ENCODE data around the gene EXD3. TPM values are rescaled to one million over a fixed set of nuclear protein-coding genes. Genes with fewer than 3 reads are reported as not detected.

The EXD3 gene
- total and polyA plus RNA-seq, 8 donors: 8.1 to 57.3 (median 13.6) TPM

DNA sequence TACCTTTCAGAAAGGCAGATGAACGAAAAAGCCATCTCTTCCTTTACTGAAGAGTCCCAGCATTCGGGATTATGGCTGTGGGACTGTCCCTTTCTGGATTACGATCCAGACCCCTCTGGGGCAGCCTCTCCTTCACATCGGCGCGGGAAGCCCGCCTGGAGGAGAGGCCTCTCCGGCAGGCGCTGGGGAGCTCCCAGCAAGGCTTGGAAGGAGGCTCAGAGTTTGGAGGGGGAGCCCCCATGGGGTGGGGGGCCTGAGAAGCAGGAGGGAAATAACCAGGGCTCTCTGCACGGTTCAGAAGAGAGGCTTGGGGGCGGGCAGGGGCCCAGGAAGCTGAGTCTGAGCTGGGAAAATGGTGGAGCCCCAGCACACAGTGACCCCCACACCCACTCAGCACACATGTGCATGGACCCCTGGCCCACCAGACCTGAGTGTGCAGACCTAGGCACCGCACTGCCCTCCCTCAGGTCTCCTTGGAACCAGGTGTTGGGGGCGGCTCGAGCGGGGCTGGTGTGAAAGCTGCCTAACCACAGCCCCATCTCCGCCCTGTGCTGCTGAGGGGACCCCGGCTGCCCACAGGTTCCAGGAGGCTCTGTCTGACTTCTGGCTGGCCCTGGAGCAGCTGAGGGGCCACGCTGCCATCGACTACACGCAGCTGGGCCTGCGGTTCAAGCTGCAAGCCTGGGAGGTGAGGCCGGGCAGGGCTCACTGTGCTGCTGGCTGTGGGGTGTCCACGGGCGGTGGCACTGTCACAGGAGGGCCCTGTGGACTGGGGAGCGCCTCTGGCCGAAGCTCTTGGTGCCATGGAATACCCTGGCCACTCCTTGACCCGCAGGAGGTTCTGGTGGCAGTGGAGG is 4.7 kb upstream of the EXD3 start:
- peaks cover 0 to 8% (median 0%) of the 10 kb centered on the region in 3 donors for H3K4me1 ChIP-seq
- ATAC-seq (no peak), DNase-seq (peak in 3 of 6 donors; percentile 37 to 76 (median 58)), FAIRE-seq (no peak)
- H3K9me3 ChIP-seq: no peaks in the 10 kb centered on the region
- TF ChIP-seq CTCF (IDR thresholded peaks at IDR 0.05): no peak
- H3K4me3 ChIP-seq: no peak overlapping the region
- no peaks in the 10 kb centered on the region for H3K36me3 ChIP-seq
- no peaks in the 10 kb centered on the region for H3K27me3 ChIP-seq
- intact Hi-C loops (cut with DNase I): no loop called here
- H3K27ac ChIP-seq: no peak overlapping the region
- 86 to 92% methylated on average over 27 of the region's 27 CpGs for WGBS, 2 donors

- intact Hi-C loops (cut with DNase I): no loop called here
- Histone ChIP-seq H3K27me3 (no peaks in the 10 kb centered on the region), H3K4me1 (peaks cover 5 to 17% (median 8%) of the 10 kb centered on the region in 3 donors), H3K9me3 (no peaks in the 10 kb centered on the region), H3K36me3 (no peaks in the 10 kb centered on the region), H3K27ac (peak overlapping the region in 1 of 4 donors; percentile 22), H3K4me3 (no peak overlapping the region)
- WGBS, 2 donors: 57 to 69% methylated on average over 15 to 18 of the region's 18 CpGs
- no peak for TF ChIP-seq CTCF (IDR thresholded peaks at IDR 0.05)
- ATAC-seq (no peak), FAIRE-seq (no peak), DNase-seq (peak in 5 of 6 donors; percentile 52 to 72 (median 57))
Observed at GRCh38 chr9:137426018-137426681, 3.2 kb upstream of the EXD3 start.

DNA sequence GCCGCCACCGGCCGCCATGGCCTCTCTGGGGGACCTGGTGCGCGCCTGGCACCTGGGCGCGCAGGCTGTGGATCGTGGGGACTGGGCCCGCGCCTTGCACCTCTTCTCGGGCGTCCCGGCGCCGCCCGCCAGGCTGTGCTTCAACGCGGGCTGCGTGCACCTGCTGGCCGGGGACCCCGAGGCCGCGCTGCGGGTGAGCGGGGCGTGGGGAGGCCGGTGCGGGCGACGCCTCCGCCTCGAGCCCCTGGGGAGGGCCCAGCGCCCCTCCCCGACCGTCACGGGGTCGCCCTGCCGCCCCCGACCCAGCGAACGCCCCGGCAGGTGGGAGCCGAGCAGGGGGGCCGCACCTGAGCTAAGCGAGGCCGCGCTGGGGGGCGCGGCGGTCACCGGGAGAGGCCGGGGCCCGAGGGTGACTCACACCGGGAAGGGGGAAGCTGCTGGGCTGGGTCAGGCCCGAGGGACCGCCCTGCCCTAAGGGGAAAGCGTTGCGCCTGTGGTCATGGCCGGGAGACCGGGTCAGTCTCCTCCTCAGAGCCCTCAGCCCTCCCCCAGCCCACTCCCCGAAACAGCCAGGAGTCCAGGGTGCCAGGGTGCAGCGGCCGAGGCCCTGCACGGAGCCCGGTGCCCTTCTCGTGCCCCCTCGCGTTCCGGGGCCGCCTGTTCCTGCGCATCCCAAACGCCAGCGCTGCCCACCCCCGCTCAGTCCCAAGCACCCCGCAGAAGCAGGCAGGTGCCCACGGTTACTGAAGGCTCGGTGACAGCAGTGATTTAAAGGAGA is 741 bp upstream of the EXD3 start:
- Histone ChIP-seq H3K4me3 (peak overlapping the region; percentile 69 to 99 (median 95)), H3K36me3 (no peaks in the 10 kb centered on the region), H3K27ac (peak overlapping the region; percentile 74 to 93 (median 80)), H3K27me3 (no peaks in the 10 kb centered on the region), H3K4me1 (peaks cover 5 to 17% (median 8%) of the 10 kb centered on the region in 3 donors), H3K9me3 (no peaks in the 10 kb centered on the region)
- 4 to 8% methylated on average over 49 to 77 of the region's 77 CpGs for WGBS, 2 donors
- intact Hi-C loops (cut with DNase I): no loop called here
- ATAC-seq: peak; percentile 49 to 76 (median 58)
- FAIRE-seq: no peak
- peak in 2 of 4 donors; percentile 2 to 14 for TF ChIP-seq CTCF (IDR thresholded peaks at IDR 0.05)
- peak in 5 of 6 donors; percentile 64 to 87 (median 83) for DNase-seq

GRCh38 chr9:137421838-137422603 is 941 bp downstream of the EXD3 start:
- peaks cover 5 to 17% (median 8%) of the 10 kb centered on the region in 3 donors for H3K4me1 ChIP-seq
- intact Hi-C loops (cut with DNase I): no loop called here
- no peaks in the 10 kb centered on the region for H3K27me3 ChIP-seq
- peak overlapping the region in 2 of 4 donors; percentile 65 to 73 for H3K27ac ChIP-seq
- peak overlapping the region; percentile 70 to 99 (median 95) for H3K4me3 ChIP-seq
- 2% methylated on average over 11 of the region's 11 CpGs for WGBS, 2 donors
- TF ChIP-seq CTCF (IDR thresholded peaks at IDR 0.05): no peak
- no peaks in the 10 kb centered on the region for H3K36me3 ChIP-seq
- H3K9me3 ChIP-seq: no peaks in the 10 kb centered on the region
- FAIRE-seq: no peak
- DNase-seq: peak in 1 of 6 donors; percentile 21
- no peak for ATAC-seq
